ENCODE data around the gene MAN1A1. TPM values are rescaled to one million over a fixed set of nuclear protein-coding genes. Genes with fewer than 3 reads are reported as not detected.

Gene MAN1A1
- total RNA-seq, 1 experiment from 2014 or later: 13.0 TPM

DNA sequence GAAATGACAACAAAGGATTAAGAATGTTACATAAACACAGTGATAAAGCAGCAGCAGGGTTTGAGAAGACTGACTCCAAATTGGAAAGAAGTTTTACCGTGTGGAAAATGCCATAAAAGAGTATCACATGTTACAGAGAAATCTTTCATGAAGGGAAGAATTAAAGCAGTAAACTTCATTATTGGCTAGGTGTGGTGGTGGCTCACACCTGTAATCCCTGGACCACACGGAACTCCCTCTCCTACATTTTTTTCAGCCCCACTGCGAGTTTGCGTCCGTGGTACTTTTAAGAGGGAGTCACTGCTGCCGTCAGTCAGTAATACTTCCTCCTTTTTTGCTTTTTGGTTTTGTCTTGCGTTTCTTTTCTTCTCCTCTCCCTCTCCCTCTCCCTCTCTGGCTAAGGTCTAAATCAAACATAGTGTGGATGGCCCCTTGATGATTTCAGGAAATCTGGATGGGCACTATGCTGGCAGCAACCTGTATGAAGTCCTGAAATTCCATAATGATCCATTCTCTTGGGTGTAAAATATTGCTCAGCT lies 112.3 kb downstream of the MAN1A1 start:
- no peak for DNase-seq (ENCODE audit: low read depth)

GRCh38 chr6:119234941-119235340 lies 114.6 kb downstream of the MAN1A1 start:
- no peak for DNase-seq (ENCODE audit: low read depth)

- no peak for DNase-seq (ENCODE audit: low read depth)
These were observed 115.1 kb downstream of the MAN1A1 start for GRCh38 chr6:119234457-119234856.

DNA sequence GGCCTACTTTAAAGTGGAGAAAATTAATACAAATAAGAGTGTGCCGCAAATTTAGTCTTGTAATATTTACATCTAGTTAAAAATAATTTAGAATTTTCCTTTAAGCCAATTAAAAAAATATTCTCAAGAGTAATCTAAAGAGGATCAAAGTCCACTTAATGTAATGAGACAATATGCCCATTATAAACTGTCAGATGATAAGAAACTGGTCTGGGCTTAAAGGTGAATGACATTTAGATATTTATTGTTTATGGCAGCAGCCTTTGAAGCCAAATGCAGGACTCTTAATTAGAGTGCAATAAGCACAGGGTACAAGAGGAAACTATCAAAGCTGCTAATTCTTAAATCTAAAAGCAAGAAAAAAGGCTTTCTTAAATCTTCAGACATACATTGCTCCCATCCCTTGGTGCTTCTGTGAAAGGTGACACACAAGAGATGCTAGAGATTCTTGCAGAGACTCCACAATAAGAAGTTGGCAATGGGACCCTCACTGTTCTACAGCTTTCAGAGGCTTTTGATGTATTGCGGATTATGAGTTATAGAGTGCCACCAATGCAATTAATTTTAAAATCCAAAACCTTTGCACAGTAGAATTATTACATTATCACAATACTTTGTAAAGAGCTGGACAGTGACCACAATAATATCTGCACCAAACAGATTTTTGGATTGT lies 116.1 kb downstream of the MAN1A1 start:
- DNase-seq (ENCODE audit: low read depth): no peak

DNA sequence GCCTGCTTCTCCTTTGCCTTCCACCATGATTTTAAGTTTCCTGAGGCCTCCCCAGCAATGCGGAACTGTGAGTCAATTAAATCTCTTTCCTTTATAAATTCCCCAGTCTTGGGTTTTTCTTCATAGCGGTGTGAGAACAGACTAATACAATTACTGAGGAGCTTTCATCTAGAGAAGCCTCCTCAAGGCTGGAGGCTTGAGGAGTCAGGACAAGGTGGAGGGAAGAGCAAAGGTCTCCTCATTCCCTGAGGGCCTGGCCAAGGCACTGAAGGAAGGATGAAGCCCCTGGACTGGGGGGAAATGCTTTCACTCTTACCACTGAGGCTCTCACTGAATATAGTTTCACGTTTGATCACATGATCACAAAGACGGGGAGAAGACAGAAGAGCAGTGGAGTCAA lies 118.2 kb downstream of the MAN1A1 start:
- DNase-seq (ENCODE audit: low read depth): no peak

DNA sequence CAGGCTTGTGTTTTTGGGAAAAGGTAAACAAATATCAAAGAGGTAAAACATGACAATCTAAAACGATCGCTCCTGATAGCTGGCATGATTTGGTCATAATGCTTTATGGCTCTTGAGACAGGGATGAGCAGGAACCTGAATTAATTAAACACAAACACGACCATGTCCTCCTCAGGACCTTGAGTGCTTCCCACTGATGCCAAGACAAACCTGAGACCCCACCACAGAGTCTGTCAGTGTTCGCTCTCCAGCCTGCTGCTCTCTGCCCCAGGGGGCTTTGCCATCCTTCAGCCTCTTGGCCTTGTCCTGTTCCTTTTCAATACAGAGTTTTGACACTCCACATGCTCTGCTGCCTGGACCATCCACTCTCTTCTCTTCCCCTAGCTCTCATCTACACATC lies 119.4 kb downstream of the MAN1A1 start:
- no peak for DNase-seq (ENCODE audit: low read depth)

- DNase-seq (ENCODE audit: low read depth): no peak
These were observed 122.2 kb downstream of the MAN1A1 start for GRCh38 chr6:119227377-119227776.

GRCh38 chr6:119226089-119226488 lies 123.5 kb downstream of the MAN1A1 start:
- no peak for DNase-seq (ENCODE audit: low read depth)

GRCh38 chr6:119224095-119224701 lies 125.4 kb downstream of the MAN1A1 start:
- no peak for DNase-seq (ENCODE audit: low read depth)

- no peak for DNase-seq (ENCODE audit: low read depth)
These were observed 129.1 kb downstream of the MAN1A1 start for GRCh38 chr6:119220452-119220851.

- no peak for DNase-seq (ENCODE audit: low read depth)
These were observed 131.0 kb downstream of the MAN1A1 start for GRCh38 chr6:119218548-119218947.

DNA sequence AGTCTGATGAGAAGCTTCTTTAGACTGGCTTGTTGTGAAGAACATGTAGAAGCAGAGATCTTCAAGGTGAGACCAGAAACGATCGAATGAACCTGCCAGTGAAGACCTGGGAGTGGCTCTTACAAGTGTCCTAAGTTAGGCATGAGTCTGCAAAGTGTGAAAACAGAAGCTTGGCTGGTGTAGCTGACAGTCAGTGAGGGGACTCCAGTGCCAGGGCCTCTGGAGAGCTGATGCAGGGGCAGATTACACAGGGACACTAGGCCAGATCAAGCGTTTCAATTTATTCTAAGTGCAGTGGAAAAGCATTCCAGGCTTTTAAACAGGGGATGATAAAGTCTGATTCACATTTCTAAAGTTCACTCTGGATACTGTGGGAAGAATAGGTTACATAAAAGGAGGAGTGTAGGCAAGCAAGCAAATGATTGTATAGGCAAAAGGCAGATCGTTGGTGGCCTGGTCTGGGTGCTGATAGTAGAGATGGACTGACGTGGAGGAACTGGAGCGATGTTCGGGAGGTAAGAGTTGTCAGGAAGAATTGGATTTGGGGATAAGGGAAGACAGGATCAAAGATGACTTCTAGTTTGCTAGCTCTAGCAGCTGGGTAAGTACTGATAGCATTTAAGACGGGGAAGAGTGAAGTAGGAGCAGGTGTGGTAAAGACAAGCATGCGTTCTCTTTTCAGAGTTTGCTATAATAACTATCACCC lies 133.5 kb downstream of the MAN1A1 start:
- DNase-seq (ENCODE audit: low read depth): no peak

- no peak for DNase-seq (ENCODE audit: low read depth)
These were observed 134.3 kb downstream of the MAN1A1 start for GRCh38 chr6:119215309-119215708.

DNA sequence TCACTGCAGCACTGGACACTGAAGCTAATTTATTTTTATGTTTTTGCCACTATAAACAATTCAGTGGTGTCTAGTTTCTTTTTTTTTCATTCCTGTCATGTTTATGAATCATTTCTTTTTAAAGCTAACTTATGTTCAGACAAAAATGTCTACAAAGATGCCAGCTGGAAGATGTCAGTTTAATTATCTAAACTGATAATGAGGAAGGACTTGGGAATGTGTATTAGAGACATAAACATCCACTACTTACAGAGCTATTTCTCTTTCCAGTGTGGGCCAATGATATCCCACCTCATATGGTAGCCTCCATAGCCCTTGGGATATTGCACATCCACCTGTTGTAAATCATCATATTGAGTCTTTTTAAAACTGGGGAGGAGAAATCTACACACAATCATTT lies 139.0 kb downstream of the MAN1A1 start:
- DNase-seq (ENCODE audit: low read depth): no peak

GRCh38 chr6:119209452-119210205 lies 139.9 kb downstream of the MAN1A1 start:
- DNase-seq (ENCODE audit: low read depth): no peak

- no peak for DNase-seq (ENCODE audit: low read depth)
These were observed 141.4 kb downstream of the MAN1A1 start for GRCh38 chr6:119207971-119208725.

- no peak for DNase-seq (ENCODE audit: low read depth)
These were observed 142.2 kb downstream of the MAN1A1 start for GRCh38 chr6:119207327-119207726.

- no peak for DNase-seq (ENCODE audit: low read depth)
These were observed 143.5 kb downstream of the MAN1A1 start for GRCh38 chr6:119205911-119206618.

DNA sequence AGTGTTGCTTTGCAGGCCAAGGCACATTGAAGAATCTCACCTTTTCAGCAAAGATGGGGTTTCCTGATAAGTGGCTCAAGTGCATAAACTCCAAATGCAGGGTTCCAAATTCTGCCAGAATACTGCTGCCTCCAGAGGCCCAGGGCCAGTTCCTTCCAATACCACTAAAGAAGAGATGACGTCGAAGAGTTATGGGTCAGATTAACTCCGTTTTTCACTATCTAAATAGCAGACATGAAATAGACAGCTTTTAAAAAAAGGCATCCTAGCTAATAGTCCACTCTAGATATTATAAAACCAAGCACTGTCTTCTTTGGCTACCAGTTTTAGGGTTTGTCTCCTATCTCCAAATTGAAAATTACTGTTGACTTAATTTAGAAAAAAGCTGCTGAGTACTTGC lies 144.8 kb downstream of the MAN1A1 start:
- DNase-seq (ENCODE audit: low read depth): no peak

DNA sequence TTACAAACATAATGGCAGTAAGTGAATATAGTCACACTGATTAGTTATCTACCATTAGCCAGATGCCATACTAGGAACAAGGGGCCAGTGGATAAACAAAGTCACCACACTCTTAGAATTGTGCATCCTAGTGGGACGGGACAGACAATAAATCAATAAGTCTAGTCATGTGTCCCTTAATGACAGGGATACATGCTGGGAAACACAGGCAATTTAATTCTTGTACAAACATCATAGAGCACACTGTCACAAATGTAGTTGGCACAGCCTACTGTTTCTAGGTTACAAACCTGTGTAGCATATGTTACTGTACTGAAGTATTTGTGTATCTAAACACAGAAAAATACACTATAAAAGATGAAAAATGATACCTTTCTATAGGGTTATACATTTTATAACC lies 148.1 kb downstream of the MAN1A1 start:
- no peak for DNase-seq (ENCODE audit: low read depth)
